ENCODE results near the gene CLSTN2.

Gene CLSTN2

GRCh38 chr3:139985576-139985975 lies 50.6 kb downstream of the CLSTN2 start:
- Histone ChIP-seq H3K4me1 (ENCODE audit: low read length) (no peaks in the 10 kb centered on the region), H3K27ac (ENCODE audit: low read length) (no peak overlapping the region), H3K9me2 (replicated peaks; ENCODE audit: insufficient read depth, low read length) (no peaks in the 10 kb centered on the region), H3K27me3 (replicated peaks; ENCODE audit: insufficient read depth, low read length) (no peaks in the 10 kb centered on the region), H2AFZ (ENCODE audit: low read length) (no peak overlapping the region), H3F3A (ENCODE audit: insufficient read depth, low read length) (no peaks in the 10 kb centered on the region), H3K4me3 (ENCODE audit: low read length) (no peak overlapping the region), H4K20me1 (ENCODE audit: insufficient read depth, low read length) (no peaks in the 10 kb centered on the region), H3K9me3 (replicated peaks; ENCODE audit: insufficient read depth, low read length) (no peaks in the 10 kb centered on the region), H3K79me2 (ENCODE audit: low read length) (no peaks in the 10 kb centered on the region), H3K4me2 (ENCODE audit: low read depth, low read length) (no peak overlapping the region), H3K9ac (ENCODE audit: low read length) (no peak overlapping the region), H3K36me3 (replicated peaks; ENCODE audit: insufficient read depth, low read length) (no peaks in the 10 kb centered on the region)
- no peak for DNase-seq
- no peak for TF ChIP-seq EZH2 (optimal IDR thresholded peaks at IDR 0.05; ENCODE audit: low read depth, low read length)
- no peak for TF ChIP-seq EZH2phosphoT487 (IDR thresholded peaks at IDR 0.05; ENCODE audit: low read length)
- TF ChIP-seq, protein P1, sequence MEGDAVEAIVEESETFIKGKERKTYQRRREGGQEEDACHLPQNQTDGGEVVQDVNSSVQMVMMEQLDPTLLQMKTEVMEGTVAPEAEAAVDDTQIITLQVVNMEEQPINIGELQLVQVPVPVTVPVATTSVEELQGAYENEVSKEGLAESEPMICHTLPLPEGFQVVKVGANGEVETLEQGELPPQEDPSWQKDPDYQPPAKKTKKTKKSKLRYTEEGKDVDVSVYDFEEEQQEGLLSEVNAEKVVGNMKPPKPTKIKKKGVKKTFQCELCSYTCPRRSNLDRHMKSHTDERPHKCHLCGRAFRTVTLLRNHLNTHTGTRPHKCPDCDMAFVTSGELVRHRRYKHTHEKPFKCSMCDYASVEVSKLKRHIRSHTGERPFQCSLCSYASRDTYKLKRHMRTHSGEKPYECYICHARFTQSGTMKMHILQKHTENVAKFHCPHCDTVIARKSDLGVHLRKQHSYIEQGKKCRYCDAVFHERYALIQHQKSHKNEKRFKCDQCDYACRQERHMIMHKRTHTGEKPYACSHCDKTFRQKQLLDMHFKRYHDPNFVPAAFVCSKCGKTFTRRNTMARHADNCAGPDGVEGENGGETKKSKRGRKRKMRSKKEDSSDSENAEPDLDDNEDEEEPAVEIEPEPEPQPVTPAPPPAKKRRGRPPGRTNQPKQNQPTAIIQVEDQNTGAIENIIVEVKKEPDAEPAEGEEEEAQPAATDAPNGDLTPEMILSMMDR (IDR thresholded peaks at IDR 0.05; ENCODE audit: low read length), result no peak

- H2AFZ ChIP-seq (ENCODE audit: low read length), result no peak overlapping the region
- no peaks in the 10 kb centered on the region for H3K27me3 ChIP-seq (replicated peaks; ENCODE audit: insufficient read depth, low read length)
- H3K27ac ChIP-seq (ENCODE audit: low read length), result no peak overlapping the region
- H3K9me2 ChIP-seq (replicated peaks; ENCODE audit: insufficient read depth, low read length), result no peaks in the 10 kb centered on the region
- no peak overlapping the region for H3K4me3 ChIP-seq (ENCODE audit: low read length)
- H3K79me2 ChIP-seq (ENCODE audit: low read length), result no peaks in the 10 kb centered on the region
- no peaks in the 10 kb centered on the region for H3K4me1 ChIP-seq (ENCODE audit: low read length)
- H3K36me3 ChIP-seq (replicated peaks; ENCODE audit: insufficient read depth, low read length), result no peaks in the 10 kb centered on the region
- TF ChIP-seq, protein P1 (IDR thresholded peaks at IDR 0.05; ENCODE audit: low read length), result no peak
- TF ChIP-seq EZH2 (optimal IDR thresholded peaks at IDR 0.05; ENCODE audit: low read depth, low read length) (no peak), EZH2phosphoT487 (IDR thresholded peaks at IDR 0.05; ENCODE audit: low read length) (no peak)
- no peak overlapping the region for H3K4me2 ChIP-seq (ENCODE audit: low read depth, low read length)
- H3K9me3 ChIP-seq (replicated peaks; ENCODE audit: insufficient read depth, low read length), result no peaks in the 10 kb centered on the region
- H3K9ac ChIP-seq (ENCODE audit: low read length), result no peak overlapping the region
- no peaks in the 10 kb centered on the region for H4K20me1 ChIP-seq (ENCODE audit: insufficient read depth, low read length)
- DNase-seq, result no peak
- no peaks in the 10 kb centered on the region for H3F3A ChIP-seq (ENCODE audit: insufficient read depth, low read length)
Observed at GRCh38 chr3:139987908-139988307, 52.9 kb downstream of the CLSTN2 start.

GRCh38 chr3:139988472-139989156 lies 53.6 kb downstream of the CLSTN2 start:
- Histone ChIP-seq H4K20me1 (ENCODE audit: insufficient read depth, low read length) (no peaks in the 10 kb centered on the region), H3K9me3 (replicated peaks; ENCODE audit: insufficient read depth, low read length) (no peaks in the 10 kb centered on the region), H3K9ac (ENCODE audit: low read length) (no peak overlapping the region), H3K9me2 (replicated peaks; ENCODE audit: insufficient read depth, low read length) (no peaks in the 10 kb centered on the region), H2AFZ (ENCODE audit: low read length) (no peak overlapping the region), H3K4me1 (ENCODE audit: low read length) (no peaks in the 10 kb centered on the region), H3K79me2 (ENCODE audit: low read length) (no peaks in the 10 kb centered on the region), H3K4me2 (ENCODE audit: low read depth, low read length) (no peak overlapping the region), H3K27ac (ENCODE audit: low read length) (no peak overlapping the region), H3K27me3 (replicated peaks; ENCODE audit: insufficient read depth, low read length) (no peaks in the 10 kb centered on the region), H3K4me3 (ENCODE audit: low read length) (no peak overlapping the region), H3K36me3 (replicated peaks; ENCODE audit: insufficient read depth, low read length) (no peaks in the 10 kb centered on the region), H3F3A (ENCODE audit: insufficient read depth, low read length) (no peaks in the 10 kb centered on the region)
- no peak for DNase-seq
- TF ChIP-seq, protein P1 (IDR thresholded peaks at IDR 0.05; ENCODE audit: low read length), result no peak
- no peak for TF ChIP-seq EZH2 (optimal IDR thresholded peaks at IDR 0.05; ENCODE audit: low read depth, low read length)
- TF ChIP-seq EZH2phosphoT487 (IDR thresholded peaks at IDR 0.05; ENCODE audit: low read length), result no peak

All from MM.1S (cell line).